NCI-H128 (cell line): ENCODE measurements around the gene ROM1.
"Not testable (repeated sequence)": the region's sequence is repeated elsewhere in the genome, so short reads cannot be mapped to it uniquely, and the experiment has no call there.

ENCODE experiments used
- DNase-seq: peaks from one replicate; lab custom pipeline; 2025; ENCODE audit not compliant: unreplicated experiment; lab: John Stamatoyannopoulos, UW

ROM1 gene

GRCh38 chr11:62585356-62585755 is 27.7 kb upstream of the ROM1 start:
- DNase-seq = not testable (repeated sequence)

- no peak for DNase-seq
These were observed 24.0 kb upstream of the ROM1 start for GRCh38 chr11:62588966-62589637.

- peak; percentile 98 for DNase-seq
These were observed 21.5 kb upstream of the ROM1 start, which contains the start of gene TUT1 for GRCh38 chr11:62591448-62592145. TSS of gene TUT1 (minus strand) at chr11:62591523. CDS start at chr11:62591485, 38 bp downstream.

GRCh38 chr11:62592146-62592815 is 20.8 kb upstream of the ROM1 start:
- no peak for DNase-seq

GRCh38 chr11:62592989-62593421 is 20.1 kb upstream of the ROM1 start:
- no peak for DNase-seq

- DNase-seq = peak; percentile 23
These were observed 19.5 kb upstream of the ROM1 start for GRCh38 chr11:62593434-62594044.

- no peak for DNase-seq
These were observed 17.9 kb upstream of the ROM1 start for GRCh38 chr11:62595124-62595523.

- peak; percentile 79 for DNase-seq
These were observed 13.9 kb upstream of the ROM1 start for GRCh38 chr11:62599069-62599696.

GRCh38 chr11:62599901-62600300 is 13.2 kb upstream of the ROM1 start:
- no peak for DNase-seq

- no peak for DNase-seq
These were observed 12.5 kb upstream of the ROM1 start for GRCh38 chr11:62600367-62601121.

- DNase-seq = no peak
These were observed 12.0 kb upstream of the ROM1 start for GRCh38 chr11:62601122-62601371.

GRCh38 chr11:62601372-62602140 is 11.5 kb upstream of the ROM1 start, which contains the start of gene MTA2:
TSS of gene MTA2 (minus strand) at chr11:62601865. CDS start at chr11:62601450, 415 bp downstream.
- peak; percentile 99 for DNase-seq

GRCh38 chr11:62602141-62603071 is 10.7 kb upstream of the ROM1 start:
- DNase-seq = no peak

- no peak for DNase-seq
These were observed 10.0 kb upstream of the ROM1 start for GRCh38 chr11:62603072-62603408.

- no peak for DNase-seq
These were observed 9.2 kb upstream of the ROM1 start for GRCh38 chr11:62603776-62604299.

- no peak for DNase-seq
These were observed 8.5 kb upstream of the ROM1 start for GRCh38 chr11:62604460-62605120.

- DNase-seq = no peak
These were observed 7.6 kb upstream of the ROM1 start for GRCh38 chr11:62605467-62605866.

- no peak for DNase-seq
These were observed 7.2 kb upstream of the ROM1 start for GRCh38 chr11:62605902-62606301.
